ENCODE measurements around the gene ZRANB3.

Gene ZRANB3

DNA sequence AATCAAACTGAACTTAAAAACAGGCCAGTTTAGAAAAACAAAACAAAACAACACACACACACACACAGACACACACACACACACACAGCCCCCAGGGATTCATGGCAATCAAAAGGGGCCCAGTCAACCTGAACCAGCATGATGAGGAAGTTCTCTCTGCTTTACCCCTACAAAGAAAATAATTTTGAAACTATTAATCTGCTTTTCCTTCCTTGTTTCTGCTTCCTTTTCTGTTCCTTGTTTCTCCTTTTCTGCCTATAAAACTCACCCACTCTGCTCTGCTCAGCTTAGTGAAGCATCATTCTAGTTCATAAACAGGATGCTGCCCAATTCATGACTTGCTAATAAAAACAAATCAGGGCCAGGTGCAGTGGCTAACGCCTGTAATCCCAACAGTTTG is 275.8 kb downstream of the ZRANB3 start:
- Histone ChIP-seq H3K4me1 (ENCODE audit: insufficient read depth, insufficient read length) (no peaks in the 10 kb centered on the region), H3K9ac (ENCODE audit: insufficient read length, low read depth) (no peak overlapping the region), H3K27me3 (ENCODE audit: insufficient read depth, insufficient read length) (no peaks in the 10 kb centered on the region), H3K4me3 (ENCODE audit: insufficient read length, low read depth) (no peak overlapping the region), H3K36me3 (ENCODE audit: insufficient read depth, insufficient read length, low read length) (no peaks in the 10 kb centered on the region), H3K9me3 (ENCODE audit: insufficient read depth, low read length) (peaks cover 14% of the 10 kb centered on the region; the same call in 1 of the 2 replicates)
- TF ChIP-seq SUZ12 (IDR thresholded peaks at IDR 0.05; ENCODE audit: extremely low read depth, insufficient read depth, insufficient read length) = no peak
- no peak for TF ChIP-seq ZNF274 (IDR thresholded peaks at IDR 0.05; ENCODE audit: low read depth, low read length)
- TF ChIP-seq YY1 (IDR thresholded peaks at IDR 0.05; ENCODE audit: insufficient read depth, insufficient read length) = no peak
- no peak for DNase-seq (ENCODE audit: low read depth, low spot score)

- Histone ChIP-seq H3K9ac (ENCODE audit: insufficient read length, low read depth) (no peak overlapping the region), H3K27me3 (ENCODE audit: insufficient read depth, insufficient read length) (no peaks in the 10 kb centered on the region), H3K4me3 (ENCODE audit: insufficient read length, low read depth) (no peak overlapping the region), H3K4me1 (ENCODE audit: insufficient read depth, insufficient read length) (no peaks in the 10 kb centered on the region), H3K9me3 (ENCODE audit: insufficient read depth, low read length) (peaks cover 14% of the 10 kb centered on the region; the same call in 1 of the 2 replicates), H3K36me3 (ENCODE audit: insufficient read depth, insufficient read length, low read length) (no peaks in the 10 kb centered on the region)
- TF ChIP-seq YY1 (IDR thresholded peaks at IDR 0.05; ENCODE audit: insufficient read depth, insufficient read length) = no peak
- no peak for TF ChIP-seq SUZ12 (IDR thresholded peaks at IDR 0.05; ENCODE audit: extremely low read depth, insufficient read depth, insufficient read length)
- TF ChIP-seq ZNF274 (IDR thresholded peaks at IDR 0.05; ENCODE audit: low read depth, low read length) = no peak
- DNase-seq (ENCODE audit: low read depth, low spot score) = no peak
Observed at GRCh38 chr2:135252805-135253458, 278.1 kb downstream of the ZRANB3 start.

DNA sequence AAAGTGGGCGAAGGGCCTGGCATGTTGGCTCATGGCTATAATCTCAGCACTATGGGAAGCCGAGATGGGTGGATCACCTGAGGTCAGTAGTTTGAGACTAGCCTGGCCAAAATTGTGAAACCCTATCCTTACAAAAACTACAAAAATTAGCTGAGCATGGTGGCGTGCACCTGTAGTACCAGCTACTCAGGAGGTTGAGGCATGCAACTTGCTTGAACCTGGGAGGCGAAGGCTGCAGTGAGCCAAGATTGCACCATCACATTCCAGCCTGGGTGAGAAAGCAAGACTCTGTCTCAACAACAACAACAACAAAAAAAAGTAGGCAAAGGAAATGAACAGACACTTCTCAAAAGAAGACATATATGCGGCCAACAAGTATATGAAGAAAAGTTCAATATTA is 282.4 kb downstream of the ZRANB3 start:
- Histone ChIP-seq H3K4me1 (ENCODE audit: insufficient read depth, insufficient read length) (no peaks in the 10 kb centered on the region), H3K4me3 (ENCODE audit: insufficient read length, low read depth) (no peak overlapping the region), H3K9me3 (ENCODE audit: insufficient read depth, low read length) (peaks cover 10% of the 10 kb centered on the region; the same call in 1 of the 2 replicates), H3K9ac (ENCODE audit: insufficient read length, low read depth) (no peak overlapping the region), H3K27me3 (ENCODE audit: insufficient read depth, insufficient read length) (no peaks in the 10 kb centered on the region), H3K36me3 (ENCODE audit: insufficient read depth, insufficient read length, low read length) (no peaks in the 10 kb centered on the region)
- no peak for DNase-seq (ENCODE audit: low read depth, low spot score)
- TF ChIP-seq SUZ12 (IDR thresholded peaks at IDR 0.05; ENCODE audit: extremely low read depth, insufficient read depth, insufficient read length) (no peak), ZNF274 (IDR thresholded peaks at IDR 0.05; ENCODE audit: low read depth, low read length) (no peak), YY1 (IDR thresholded peaks at IDR 0.05; ENCODE audit: insufficient read depth, insufficient read length) (no peak)

- H3K36me3 ChIP-seq (ENCODE audit: insufficient read depth, insufficient read length, low read length) = no peaks in the 10 kb centered on the region
- no peak overlapping the region for H3K9ac ChIP-seq (ENCODE audit: insufficient read length, low read depth)
- H3K4me1 ChIP-seq (ENCODE audit: insufficient read depth, insufficient read length) = no peaks in the 10 kb centered on the region
- no peak overlapping the region for H3K4me3 ChIP-seq (ENCODE audit: insufficient read length, low read depth)
- no peak for DNase-seq (ENCODE audit: low read depth, low spot score)
- peaks cover 10% of the 10 kb centered on the region; the same call in 1 of the 2 replicates for H3K9me3 ChIP-seq (ENCODE audit: insufficient read depth, low read length)
- no peaks in the 10 kb centered on the region for H3K27me3 ChIP-seq (ENCODE audit: insufficient read depth, insufficient read length)
- TF ChIP-seq YY1 (IDR thresholded peaks at IDR 0.05; ENCODE audit: insufficient read depth, insufficient read length) (no peak), ZNF274 (IDR thresholded peaks at IDR 0.05; ENCODE audit: low read depth, low read length) (no peak), SUZ12 (IDR thresholded peaks at IDR 0.05; ENCODE audit: extremely low read depth, insufficient read depth, insufficient read length) (no peak)
Observed at GRCh38 chr2:135246711-135247270, 284.2 kb downstream of the ZRANB3 start.

- H3K4me3 ChIP-seq (ENCODE audit: insufficient read length, low read depth) = no peak overlapping the region
- no peak for DNase-seq (ENCODE audit: low read depth, low spot score)
Observed at GRCh38 chr2:135245071-135245470, 285.9 kb downstream of the ZRANB3 start.

GRCh38 chr2:135238651-135239050 is 292.4 kb downstream of the ZRANB3 start:
- Histone ChIP-seq H3K27me3 (ENCODE audit: insufficient read depth, insufficient read length) (no peaks in the 10 kb centered on the region), H3K9me3 (ENCODE audit: insufficient read depth, low read length) (no peaks in the 10 kb centered on the region), H3K4me1 (ENCODE audit: insufficient read depth, insufficient read length) (no peaks in the 10 kb centered on the region), H3K4me3 (ENCODE audit: insufficient read length, low read depth) (no peak overlapping the region), H3K9ac (ENCODE audit: insufficient read length, low read depth) (no peak overlapping the region), H3K36me3 (ENCODE audit: insufficient read depth, insufficient read length, low read length) (no peaks in the 10 kb centered on the region)
- no peak for TF ChIP-seq YY1 (IDR thresholded peaks at IDR 0.05; ENCODE audit: insufficient read depth, insufficient read length)
- no peak for TF ChIP-seq ZNF274 (IDR thresholded peaks at IDR 0.05; ENCODE audit: low read depth, low read length)
- no peak for TF ChIP-seq SUZ12 (IDR thresholded peaks at IDR 0.05; ENCODE audit: extremely low read depth, insufficient read depth, insufficient read length)
- DNase-seq (ENCODE audit: low read depth, low spot score) = no peak

More at GRCh38 chr2:135245071-135245470, 285.9 kb downstream of the ZRANB3 start:
- Histone ChIP-seq H3K9me3 (ENCODE audit: insufficient read depth, low read length) (no peaks in the 10 kb centered on the region; the same call in 1 of the 2 replicates), H3K4me1 (ENCODE audit: insufficient read depth, insufficient read length) (no peaks in the 10 kb centered on the region), H3K9ac (ENCODE audit: insufficient read length, low read depth) (no peak overlapping the region), H3K27me3 (ENCODE audit: insufficient read depth, insufficient read length) (no peaks in the 10 kb centered on the region), H3K36me3 (ENCODE audit: insufficient read depth, insufficient read length, low read length) (no peaks in the 10 kb centered on the region)
- no peak for TF ChIP-seq ZNF274 (IDR thresholded peaks at IDR 0.05; ENCODE audit: low read depth, low read length)
- TF ChIP-seq SUZ12 (IDR thresholded peaks at IDR 0.05; ENCODE audit: extremely low read depth, insufficient read depth, insufficient read length) = no peak
- TF ChIP-seq YY1 (IDR thresholded peaks at IDR 0.05; ENCODE audit: insufficient read depth, insufficient read length) = no peak

DNA sequence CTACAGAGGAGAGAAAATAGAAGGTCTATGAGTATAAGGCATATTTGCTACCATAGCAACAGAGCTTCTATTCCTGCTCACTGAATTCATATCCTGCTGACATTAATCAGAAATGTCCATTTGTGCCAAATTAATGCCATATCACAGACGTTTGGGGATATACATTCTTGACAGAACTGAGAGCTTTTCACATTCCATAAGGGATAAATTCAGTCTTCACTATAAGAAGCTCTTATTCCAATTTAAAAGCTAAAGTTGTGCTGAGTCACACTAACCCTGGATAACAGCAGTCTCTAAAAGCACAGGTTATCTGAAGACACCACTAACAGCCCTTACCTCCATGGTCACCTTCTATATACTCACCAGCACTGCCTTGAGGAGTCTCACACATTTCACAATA is 300.9 kb downstream of the ZRANB3 start:
- H3K4me1 ChIP-seq (ENCODE audit: insufficient read depth, insufficient read length) = no peaks in the 10 kb centered on the region
- H3K27me3 ChIP-seq (ENCODE audit: insufficient read depth, insufficient read length) = no peaks in the 10 kb centered on the region
- H3K9ac ChIP-seq (ENCODE audit: insufficient read length, low read depth) = no peak overlapping the region
- peaks cover 21% of the 10 kb centered on the region for H3K9me3 ChIP-seq (ENCODE audit: insufficient read depth, low read length)
- no peak for DNase-seq (ENCODE audit: low read depth, low spot score)
- H3K4me3 ChIP-seq (ENCODE audit: insufficient read length, low read depth) = no peak overlapping the region
- TF ChIP-seq SUZ12 (IDR thresholded peaks at IDR 0.05; ENCODE audit: extremely low read depth, insufficient read depth, insufficient read length) = no peak
- TF ChIP-seq ZNF274 (IDR thresholded peaks at IDR 0.05; ENCODE audit: low read depth, low read length) = no peak
- TF ChIP-seq YY1 (IDR thresholded peaks at IDR 0.05; ENCODE audit: insufficient read depth, insufficient read length) = no peak
- no peaks in the 10 kb centered on the region for H3K36me3 ChIP-seq (ENCODE audit: insufficient read depth, insufficient read length, low read length)

Measured in NT2/D1 (cell line).